Endothelial cell of umbilical vein (primary cell): ENCODE data around the gene OR2AG2. TPM values are rescaled to one million over a fixed set of nuclear protein-coding genes. Genes with fewer than 3 reads are reported as not detected.

Experiments used
- BruUV-seq: library from RNA; stranded (reverse); fragments of 400-500 nt; replicated peaks from 2 replicates; lab custom pipeline; 2021; lab: Mats Ljungman, UMichigan
- CTCF ChIA-PET: fragments of 300-600, 350-600 bp; sonication (Branson Sonifier 250); formaldehyde crosslinking; loops from one replicate; lab custom pipeline; 2021; ENCODE audit warnings: antibody characterized with exemption, inconsistent platforms; lab: Charles Lee
- POLR2A ChIA-PET: fragments of 300-600, 350-600 bp; sonication (Branson Sonifier 250); formaldehyde crosslinking; loops from one replicate; lab custom pipeline; 2021; ENCODE audit warnings: antibody characterized with exemption, inconsistent platforms; lab: Charles Lee
- DNase-seq: peaks from one replicate; pipeline ENCODE4 v3.0.0-alpha.2; 2011; ENCODE audit warnings: low read depth, low spot score
- FAIRE-seq: peaks from 2 replicates; lab custom pipeline; 2011; peaks lifted over from hg19 to GRCh38; lab: Jason Lieb, UNC
- H2AFZ ChIP-seq: 2 replicates; pipeline ENCODE4 v1.6.0; 2012; ENCODE audit warnings: low read depth, low read length, control low read depth, inconsistent platforms
- H3K27ac ChIP-seq: 2 replicates; pipeline ENCODE4 v1.5.1; 2011; ENCODE audit warnings: low read depth, mild to moderate bottlenecking, control low read depth, low read length, moderate library complexity; ENCODE audit not compliant: insufficient read depth
- H3K27me3 ChIP-seq, 2 experiments: 2 replicates each; pipeline versions ENCODE4 v1.6.0 to v1.6.1; 2011; ENCODE audit warnings: low read length in 2 of 2, mixed read lengths in 1 of 2; ENCODE audit not compliant: control insufficient read depth in 2 of 2, insufficient read depth in 2 of 2
- H3K36me3 ChIP-seq, 2 experiments: 2 replicates in 1 of 2; 3 replicates in 1 of 2; pipeline ENCODE4 v1.5.1; 2011; ENCODE audit warnings: low read length in 2 of 2, mild to moderate bottlenecking in 1 of 2, moderate library complexity in 1 of 2; ENCODE audit not compliant: control insufficient read depth in 2 of 2, insufficient read depth in 2 of 2; ENCODE audit errors: extremely low read depth in 1 of 2
- H3K4me1 ChIP-seq: 3 replicates; pipeline ENCODE4 v1.5.1; 2011; ENCODE audit warnings: mild to moderate bottlenecking, low read length; ENCODE audit not compliant: control insufficient read depth, insufficient read depth; ENCODE audit errors: extremely low read depth
- H3K4me2 ChIP-seq: 2 replicates; pipeline ENCODE4 v1.6.1; 2011; ENCODE audit warnings: low read length, control low read depth, mixed read lengths; ENCODE audit not compliant: insufficient read depth
- H3K4me3 ChIP-seq, 3 experiments: fragments of 200-600 bp in 1 of 3; sonication (generic), shearing (Covaris generic) in 1 of 3; replicated peaks in 1 of 3; 2 replicates each; pipeline ENCODE4 v1.5.1; 2011 to 2016; ENCODE audit warnings: control low read depth in 3 of 3, low read length in 3 of 3, mild to moderate bottlenecking in 2 of 3, inconsistent platforms in 1 of 3, low read depth in 1 of 3, moderate library complexity in 1 of 3; ENCODE audit not compliant: insufficient read depth in 1 of 3
- H3K79me2 ChIP-seq: 2 replicates; pipeline ENCODE4 v1.6.0; 2012; ENCODE audit warnings: low read length, inconsistent platforms; ENCODE audit not compliant: control insufficient read depth, insufficient read depth
- H3K9ac ChIP-seq: replicated peaks from 2 replicates; pipeline ENCODE3; 2011; ENCODE audit warnings: low read length, control low read depth; ENCODE audit not compliant: insufficient read depth; ENCODE audit errors: extremely low read depth
- H3K9me1 ChIP-seq: replicated peaks from 3 replicates; pipeline ENCODE4 v1.6.0; 2011; ENCODE audit warnings: mild to moderate bottlenecking, low read length; ENCODE audit not compliant: control insufficient read depth, insufficient read depth; ENCODE audit errors: extremely low read depth
- H3K9me3 ChIP-seq: replicated peaks from 2 replicates; pipeline ENCODE4 v1.5.1; 2012; ENCODE audit warnings: low read length, inconsistent platforms; ENCODE audit not compliant: control insufficient read depth, insufficient read depth
- H4K20me1 ChIP-seq: replicated peaks from 2 replicates; pipeline ENCODE3; 2011; ENCODE audit warnings: mild to moderate bottlenecking, low read length; ENCODE audit not compliant: control insufficient read depth, insufficient read depth; ENCODE audit errors: extremely low read depth
- CTCF ChIP-seq, 2 donors: IDR thresholded peaks; 1 replicate in 1 of 2; 2 replicates in 1 of 2; pipeline ENCODE4 v1.5.1; 2011; ENCODE audit warnings: low read length in 2 of 2, mild to moderate bottlenecking in 2 of 2, moderate library complexity in 2 of 2, control low read depth in 1 of 2, inconsistent platforms in 1 of 2, low read depth in 1 of 2; ENCODE audit not compliant: insufficient read depth in 1 of 2; ENCODE audit errors: extremely low read depth in 1 of 2
- EZH2 ChIP-seq: IDR thresholded peaks from 2 replicates; pipeline ENCODE4 v1.6.1; 2012; ENCODE audit warnings: borderline replicate concordance, low read depth, mild to moderate bottlenecking, moderate library complexity, low read length, inconsistent platforms; ENCODE audit not compliant: severe bottlenecking
- FOS ChIP-seq: IDR thresholded peaks from 2 replicates; pipeline ENCODE4 v1.6.1; 2011; ENCODE audit warnings: mild to moderate bottlenecking, low read length, moderate library complexity, borderline replicate concordance; ENCODE audit not compliant: insufficient read depth
- GATA2 ChIP-seq: IDR thresholded peaks from 2 replicates; pipeline ENCODE4 v1.7.0; 2011; ENCODE audit warnings: low read depth, mild to moderate bottlenecking, moderate library complexity, mixed read lengths, low read length; ENCODE audit not compliant: insufficient read length, insufficient read depth
- JUN ChIP-seq: IDR thresholded peaks from 2 replicates; pipeline ENCODE4 v1.6.1; 2011; ENCODE audit warnings: borderline replicate concordance, low read depth; ENCODE audit not compliant: insufficient read length, insufficient read depth
- MAX ChIP-seq: IDR thresholded peaks from 2 replicates; pipeline ENCODE4 v1.6.1; 2011; ENCODE audit not compliant: insufficient read depth, insufficient read length
- MYC ChIP-seq: IDR thresholded peaks from one replicate; pipeline ENCODE4 v1.6.1; 2011; ENCODE audit warnings: mild to moderate bottlenecking, low read depth, low read length
- POLR2A ChIP-seq: IDR thresholded peaks from 2 replicates; pipeline ENCODE4 v1.6.1; 2012; ENCODE audit warnings: low read depth, mild to moderate bottlenecking, control low read depth, low read length
- POLR2AphosphoS5 ChIP-seq: IDR thresholded peaks from 2 replicates; pipeline ENCODE4 v1.6.1; 2012; ENCODE audit warnings: low read depth, mild to moderate bottlenecking, control low read depth, low read length, moderate library complexity; ENCODE audit not compliant: insufficient read depth
- dilution Hi-C: fragments of 300-500 bp; cut with MboI; formaldehyde crosslinking; loops from one replicate; pipeline ENCODE4 v1.15.0; 2019; ENCODE audit warnings: low sequenced_read_pairs; ENCODE audit not compliant: extremely low pct_ligation_motif_present
- intact Hi-C: fragments of 100-400 bp; cut with micrococcal nuclease; formaldehyde crosslinking; loops from one replicate; pipeline ENCODE4 v1.10.0; 2022
- polyA plus RNA-seq, 4 experiments: library from polyadenylated mRNA; depleted of rRNA in 3 of 4; stranded (reverse) in 3 of 4; unstranded in 1 of 4; fragments of >200 nt; gene quantifications; 2 replicates each; pipeline versions ENCODE4 v1.2.1 to v1.2.3, GENCODE V29; 2011 to 2012; ENCODE audit warnings: missing spikeins in 1 of 4
- total RNA-seq: library from RNA; stranded (reverse); gene quantifications from 2 replicates; pipeline ENCODE4 v1.2.3, GENCODE V29; 2021

Gene OR2AG2
- total and polyA plus RNA-seq, 2 donors (not counting 3 experiments of a cell fraction or from before 2014, with no cell fraction given), result 0.18 to 0.33 TPM

GRCh38 chr11:6736495-6737121 lies 35.2 kb downstream of the OR2AG2 start:
- Histone ChIP-seq H2AFZ (no peak overlapping the region), H3K9ac (no peak overlapping the region), H3K27ac (no peak overlapping the region), H3K9me1 (no peaks in the 10 kb centered on the region), H3K4me2 (no peak overlapping the region), H3K9me3 (no peaks in the 10 kb centered on the region), H3K27me3 (peaks cover 0 to 3% of the 10 kb centered on the region in 2 experiments), H3K4me3 (no peak overlapping the region), H3K4me1 (peaks cover 12% of the 10 kb centered on the region), H3K79me2 (no peaks in the 10 kb centered on the region), H4K20me1 (no peaks in the 10 kb centered on the region), H3K36me3 (no peaks in the 10 kb centered on the region)
- intact Hi-C loops, result loop anchor here (5.0 kb wide), 1 partner anchor 34 kb away; no protein-coding TSS in a partner anchor
- DNase-seq (no peak), FAIRE-seq (no peak)
- no TSS peak for BruUV-seq
- ChIA-PET POLR2A (no interaction called here), CTCF (interaction anchor here (1.1 to 17.3 kb wide), 7 partner anchors 8 to 34 kb away, joined by 4 to 391 read pairs (median 12); no protein-coding TSS in a partner anchor)
- TF ChIP-seq GATA2 (no peak), JUN (no peak), MYC (no peak), FOS (no peak), EZH2 (no peak), MAX (no peak), CTCF (IDR thresholded peaks at IDR 0.05; ENCODE audit: extremely low read depth in 1 of 2, insufficient read depth in 1 of 2, low read depth in 1 of 2, low read length in 2 of 2) (no peak), POLR2A (no peak), POLR2AphosphoS5 (no peak)
- dilution Hi-C loops, result no loop called here
